GM12891 (cell line): ENCODE measurements around the gene CCDC154.

Source experiments
- DNase-seq: peaks from one replicate; pipeline ENCODE4 v3.0.0; 2011; ENCODE audit warnings: low spot score; ENCODE audit not compliant: insufficient read length
- FAIRE-seq: peaks from 2 replicates; lab custom pipeline; 2011; peaks lifted over from hg19 to GRCh38; lab: Jason Lieb, UNC
- PAX5 ChIP-seq: IDR thresholded peaks from 2 replicates; pipeline ENCODE4 v1.6.1; 2011; ENCODE audit warnings: low read length, moderate library complexity, mild to moderate bottlenecking; ENCODE audit not compliant: insufficient read depth, severe bottlenecking
- POLR2A ChIP-seq: IDR thresholded peaks from 2 replicates; pipeline ENCODE4 v1.6.1; 2011; ENCODE audit warnings: low read depth, low read length, control low read depth
- POLR2AphosphoS5 ChIP-seq: IDR thresholded peaks from 2 replicates; pipeline ENCODE4 v1.6.1; 2011; ENCODE audit warnings: low read depth, low read length, control low read depth
- POU2F2 ChIP-seq: IDR thresholded peaks from 2 replicates; pipeline ENCODE4 v1.6.1; 2011; ENCODE audit warnings: low read depth, mild to moderate bottlenecking, control low read depth, low read length, moderate library complexity
- SPI1 ChIP-seq: IDR thresholded peaks from 2 replicates; pipeline ENCODE4 v1.6.1; 2011; ENCODE audit warnings: low read depth, low read length, control low read depth
- TAF1 ChIP-seq: IDR thresholded peaks from 2 replicates; pipeline ENCODE4 v1.6.1; 2011; ENCODE audit warnings: low read depth, low read length, control low read depth

Gene CCDC154

DNA sequence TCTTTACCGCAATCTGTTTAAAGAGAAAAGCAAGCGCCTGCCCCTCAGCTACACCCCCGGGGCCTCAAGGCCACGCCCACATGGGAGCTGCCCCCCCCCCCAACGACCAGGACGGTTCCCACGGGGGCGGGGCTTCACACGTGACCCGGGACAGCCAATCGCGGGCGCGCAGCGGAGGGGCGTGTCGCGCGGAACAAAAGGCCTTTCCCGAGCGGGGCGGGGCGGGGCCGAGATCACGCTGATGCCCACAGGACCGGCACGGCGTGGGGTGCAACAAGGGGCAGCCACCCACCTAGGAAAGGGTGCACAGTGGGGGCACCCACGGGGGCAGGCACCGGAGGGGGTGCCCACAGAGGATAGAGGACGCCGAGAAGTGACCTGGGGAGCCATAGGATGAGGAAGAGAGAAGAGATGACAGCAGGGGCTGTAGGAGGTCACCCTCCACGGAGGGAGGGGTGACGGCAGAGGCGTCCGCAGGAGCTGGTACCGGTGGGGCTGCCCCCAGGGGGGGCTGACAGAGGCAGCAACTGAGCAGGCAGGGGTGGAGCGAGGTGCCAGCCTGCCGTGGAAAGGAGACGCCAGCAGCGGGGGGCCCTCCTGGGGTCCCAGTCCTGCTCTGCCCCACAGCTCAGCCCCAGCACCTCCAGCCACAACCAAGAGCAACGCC lies 36.1 kb downstream of the CCDC154 start:
- TF ChIP-seq POLR2A (no peak), POLR2AphosphoS5 (no peak), PAX5 (no peak), SPI1 (no peak; the same call in 1 of the 2 replicates), TAF1 (no peak), POU2F2 (no peak)
- FAIRE-seq (peak; percentile 98), DNase-seq (peak; percentile 95)

- DNase-seq = no peak
- FAIRE-seq = no peak
- TF ChIP-seq POU2F2 = no peak
- no peak for TF ChIP-seq PAX5
- TF ChIP-seq SPI1 = no peak
- no peak for TF ChIP-seq TAF1
- TF ChIP-seq POLR2A = no peak
Measured at GRCh38 chr16:1407753-1408152, 36.6 kb downstream of the CCDC154 start.

DNA sequence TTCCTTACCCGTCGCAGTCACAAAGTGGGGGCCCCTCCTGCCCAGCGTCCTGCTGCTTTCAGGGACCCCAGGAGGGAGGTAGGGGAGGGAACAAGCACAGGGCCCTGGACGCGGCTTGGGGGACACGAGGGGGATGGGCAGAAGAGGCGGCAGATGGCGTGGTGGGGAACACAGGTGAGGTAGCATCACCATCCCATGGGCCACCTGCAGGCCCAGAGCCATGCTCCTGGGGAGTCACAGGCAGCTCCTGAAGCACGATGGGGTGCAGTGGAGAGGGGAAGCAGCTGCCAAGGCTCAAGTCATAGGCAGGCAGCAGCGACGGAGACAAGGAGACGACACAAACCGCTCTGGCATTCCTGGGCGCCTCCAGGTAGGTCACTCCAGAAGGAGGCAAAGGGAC lies 40.6 kb downstream of the CCDC154 start:
- FAIRE-seq (no peak), DNase-seq (no peak)
- no peak for TF ChIP-seq POLR2AphosphoS5
- no peak for TF ChIP-seq POLR2A
- TF ChIP-seq SPI1 = no peak
- TF ChIP-seq POU2F2 = no peak
- TF ChIP-seq PAX5 = no peak
- no peak for TF ChIP-seq TAF1

GRCh38 chr16:1403036-1403435 lies 41.3 kb downstream of the CCDC154 start:
- no peak for FAIRE-seq
- TF ChIP-seq TAF1 = no peak
- TF ChIP-seq SPI1 = no peak
- TF ChIP-seq POU2F2 = no peak
- TF ChIP-seq POLR2AphosphoS5 = no peak
- no peak for TF ChIP-seq POLR2A
- no peak for TF ChIP-seq PAX5

DNA sequence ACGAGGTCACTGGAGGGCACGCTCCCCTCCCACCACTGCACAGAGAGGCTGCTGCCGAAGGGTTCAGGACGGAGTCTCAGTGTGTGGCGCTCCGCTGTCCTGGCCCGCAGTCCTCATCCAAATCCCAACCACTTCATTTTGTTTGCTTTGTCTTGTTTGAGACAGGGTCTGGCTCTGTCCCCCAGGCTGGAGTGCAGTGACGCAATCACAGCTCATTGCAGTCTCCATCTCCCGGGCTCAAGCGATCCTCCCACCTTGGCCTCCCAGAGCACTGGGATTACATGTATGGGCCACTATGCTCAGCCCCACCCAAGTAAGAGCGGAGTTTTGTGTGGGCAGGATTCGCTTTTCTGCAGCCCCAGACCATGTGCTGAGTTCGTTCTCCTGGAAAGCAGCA lies 42.6 kb downstream of the CCDC154 start:
- TF ChIP-seq POLR2AphosphoS5 = no peak
- no peak for TF ChIP-seq TAF1
- TF ChIP-seq POLR2A = no peak
- no peak for TF ChIP-seq SPI1
- TF ChIP-seq POU2F2 = no peak
- no peak for TF ChIP-seq PAX5
- no peak for FAIRE-seq

More at GRCh38 chr16:1403036-1403435, 41.3 kb downstream of the CCDC154 start:
- DNase-seq = no peak

DNA sequence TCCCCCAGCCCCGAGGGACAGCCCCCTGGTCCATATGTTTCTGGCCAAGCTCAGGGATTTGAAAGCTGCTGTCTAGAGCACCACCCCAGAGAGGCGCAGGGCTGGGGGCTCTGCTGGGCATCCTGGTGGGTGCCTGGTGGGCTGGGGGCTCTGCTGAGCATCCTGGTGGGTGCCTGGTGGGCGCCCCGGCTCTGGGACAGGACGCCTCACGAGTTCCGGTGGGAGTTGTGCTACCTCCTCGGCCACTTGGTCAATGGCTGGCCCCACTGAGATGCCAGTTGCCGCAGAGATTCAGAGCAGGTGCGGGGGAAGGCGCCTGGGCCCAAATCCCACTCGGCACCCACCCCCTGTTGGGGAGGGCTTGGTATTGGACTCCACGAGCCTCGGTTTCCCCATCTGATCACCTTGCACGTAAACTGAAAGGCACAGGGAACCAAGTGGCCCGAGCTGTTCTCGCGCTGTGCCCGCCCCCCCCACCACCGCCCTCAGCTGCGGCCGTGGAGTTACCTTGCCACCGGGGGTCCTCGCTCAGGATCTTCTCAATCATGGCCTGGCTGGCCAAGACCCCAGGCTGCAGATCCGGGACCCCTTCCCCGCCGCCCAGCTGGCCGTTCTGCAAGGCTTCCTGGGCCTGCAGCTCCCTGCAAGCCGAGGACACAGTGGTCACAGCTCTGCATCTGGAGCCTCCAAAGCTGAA lies 43.1 kb downstream of the CCDC154 start:
- FAIRE-seq (no peak), DNase-seq (no peak)
- TF ChIP-seq POLR2AphosphoS5 (no peak), POLR2A (no peak), SPI1 (no peak), TAF1 (no peak), POU2F2 (no peak), PAX5 (no peak)

More for the DNA sequence above, 42.6 kb downstream of the CCDC154 start:
- no peak for DNase-seq

DNA sequence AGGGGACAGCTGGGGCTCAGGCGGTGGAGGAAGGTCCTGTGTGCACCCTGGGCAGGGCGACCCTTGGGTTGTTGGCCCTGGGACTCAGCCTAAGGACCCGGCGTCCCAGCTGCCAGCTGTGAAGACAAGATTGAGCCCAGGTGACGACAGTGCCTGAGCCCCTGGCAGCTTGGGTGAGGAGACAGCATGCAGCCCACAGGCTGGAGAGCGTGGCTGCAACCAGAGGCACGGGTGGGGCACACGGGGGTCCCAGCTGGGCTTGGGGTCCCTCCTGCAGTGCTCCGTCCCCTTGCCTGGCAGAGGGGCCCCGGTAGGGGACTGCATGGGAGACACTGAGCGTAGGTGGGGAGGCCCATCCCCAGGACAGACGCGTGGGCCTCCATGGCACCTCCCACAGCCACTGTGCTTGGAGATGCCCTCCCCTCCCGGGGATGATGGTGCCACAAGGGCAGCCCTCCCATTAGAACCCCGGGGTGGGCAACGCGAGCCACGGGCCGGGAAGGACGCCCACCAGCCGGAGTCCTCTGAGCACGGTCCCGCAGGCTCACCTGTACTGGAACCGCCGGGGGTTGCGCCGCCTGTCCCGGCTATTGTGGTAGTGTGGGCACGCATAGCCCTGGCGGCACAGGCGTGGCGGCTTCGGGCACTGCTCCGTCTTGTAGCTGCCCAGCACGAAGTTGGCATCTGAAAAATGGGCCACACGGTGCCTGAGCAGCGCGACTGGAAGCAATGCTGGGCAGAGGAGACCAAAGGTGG lies 45.4 kb downstream of the CCDC154 start:
- no peak for DNase-seq
- TF ChIP-seq SPI1 (no peak), POLR2AphosphoS5 (no peak), POU2F2 (no peak), PAX5 (no peak), TAF1 (no peak), POLR2A (no peak)
- FAIRE-seq = no peak

DNA sequence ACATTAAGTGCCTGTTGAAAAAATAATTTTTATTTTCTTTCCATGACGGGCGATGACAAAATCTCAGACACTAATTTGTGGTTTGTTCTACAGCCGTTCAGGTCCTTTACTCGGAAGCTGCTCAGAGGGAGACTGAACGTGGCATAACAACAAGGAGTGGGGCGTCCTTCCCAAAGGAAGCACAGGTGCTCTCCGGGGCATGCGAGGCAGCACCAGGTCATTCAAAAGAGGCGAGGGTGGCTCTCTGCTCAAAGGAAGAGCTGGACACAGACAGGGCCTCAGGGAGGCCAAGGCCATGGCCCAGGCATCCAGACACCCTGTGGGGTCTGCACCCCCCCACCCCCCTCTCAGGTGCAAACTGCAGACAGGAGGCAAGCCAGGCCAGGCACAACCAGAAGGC lies 46.0 kb downstream of the CCDC154 start:
- TF ChIP-seq POLR2AphosphoS5 (no peak), SPI1 (no peak), POU2F2 (no peak), PAX5 (no peak), TAF1 (no peak)
- no peak for FAIRE-seq
- DNase-seq = no peak

- FAIRE-seq (no peak), DNase-seq (no peak)
- TF ChIP-seq POLR2AphosphoS5 (no peak), SPI1 (no peak), PAX5 (no peak), TAF1 (no peak), POLR2A (no peak), POU2F2 (no peak)
Measured at GRCh38 chr16:1397779-1398178, 46.6 kb downstream of the CCDC154 start.
